Immature natural killer cell (primary cell): ENCODE results near the gene C7orf33. TPM values are rescaled to one million over a fixed set of nuclear protein-coding genes. Genes with fewer than 3 reads are reported as not detected.
"Not testable (repeated sequence)": the region's sequence is repeated elsewhere in the genome, so short reads cannot be mapped to it uniquely, and the experiment has no call there.

Source experiments
- DNase-seq, 3 donors: peaks; one replicate each; pipeline ENCODE4 v3.0.0; 2022; ENCODE audit warnings: mixed read lengths in 1 of 3
- H3K27ac Mint-ChIP-seq, 6 donors: one replicate each; pipeline ENCODE4 v1.8.0; 2020; ENCODE audit warnings: mixed read lengths in 6 of 6, mild to moderate bottlenecking in 5 of 6, inconsistent platforms in 4 of 6, moderate library complexity in 3 of 6
- H3K27me3 Mint-ChIP-seq, 3 donors: one replicate each; pipeline ENCODE4 v1.8.0; 2020 to 2021; ENCODE audit warnings: low read depth in 3 of 3, mild to moderate bottlenecking in 3 of 3, mixed read lengths in 3 of 3, moderate library complexity in 3 of 3, inconsistent platforms in 1 of 3
- H3K36me3 Mint-ChIP-seq, 3 donors: one replicate each; pipeline ENCODE4 v1.8.0; 2020; ENCODE audit warnings: mixed read lengths in 3 of 3, inconsistent platforms in 2 of 3, mild to moderate bottlenecking in 2 of 3
- H3K4me1 Mint-ChIP-seq, 2 donors: one replicate each; pipeline ENCODE4 v1.8.0; 2020; ENCODE audit warnings: inconsistent platforms in 2 of 2, mild to moderate bottlenecking in 2 of 2, mixed read lengths in 2 of 2, moderate library complexity in 1 of 2
- H3K4me3 Mint-ChIP-seq, 5 donors: one replicate each; pipeline ENCODE4 v1.8.0; 2020; ENCODE audit warnings: mild to moderate bottlenecking in 5 of 5, mixed read lengths in 5 of 5, inconsistent platforms in 3 of 5, moderate library complexity in 3 of 5
- H3K9me3 Mint-ChIP-seq, 6 donors: one replicate each; pipeline ENCODE4 v1.8.0; 2020; ENCODE audit warnings: mild to moderate bottlenecking in 6 of 6, mixed read lengths in 6 of 6, inconsistent platforms in 4 of 6, moderate library complexity in 3 of 6
- polyA plus RNA-seq, 3 donors: library from polyadenylated mRNA; unstranded; fragments of 300-500 nt; fragmentation: Illumina TruSeq; gene quantifications; one replicate each; pipeline ENCODE4 v1.2.3, GENCODE V29; 2021

Gene C7orf33
- polyA plus RNA-seq, 3 donors from 2014 or later = not detected

GRCh38 chr7:148566736-148567135 is 23.8 kb upstream of the C7orf33 start:
- Mint-ChIP-seq H3K4me3 (no peak overlapping the region), H3K4me1 (peaks cover 14 to 18% of the 10 kb centered on the region in 2 donors), H3K36me3 (no peaks in the 10 kb centered on the region), H3K27me3 (peaks cover 0 to 4% (median 2%) of the 10 kb centered on the region in 3 donors), H3K9me3 (no peaks in the 10 kb centered on the region), H3K27ac (no peak overlapping the region)
- DNase-seq = no peak

GRCh38 chr7:148567524-148567923 is 23.0 kb upstream of the C7orf33 start:
- no peak overlapping the region for H3K4me3 Mint-ChIP-seq
- no peaks in the 10 kb centered on the region for H3K9me3 Mint-ChIP-seq
- no peak overlapping the region for H3K27ac Mint-ChIP-seq
- no peaks in the 10 kb centered on the region for H3K36me3 Mint-ChIP-seq
- no peak for DNase-seq
- H3K4me1 Mint-ChIP-seq = peaks cover 14 to 18% of the 10 kb centered on the region in 2 donors
- H3K27me3 Mint-ChIP-seq = peaks cover 0 to 7% (median 2%) of the 10 kb centered on the region in 3 donors

- Mint-ChIP-seq H3K4me3 (no peak overlapping the region), H3K27ac (no peak overlapping the region), H3K4me1 (no peaks in the 10 kb centered on the region), H3K27me3 (peaks cover 0 to 7% (median 2%) of the 10 kb centered on the region in 3 donors), H3K36me3 (no peaks in the 10 kb centered on the region), H3K9me3 (no peaks in the 10 kb centered on the region)
- no peak for DNase-seq
Measured at GRCh38 chr7:148570510-148570909, 20.1 kb upstream of the C7orf33 start.

GRCh38 chr7:148570973-148571372 is 19.6 kb upstream of the C7orf33 start:
- H3K4me1 Mint-ChIP-seq, H3K4me3 Mint-ChIP-seq, DNase-seq, H3K9me3 Mint-ChIP-seq, H3K27me3 Mint-ChIP-seq, H3K36me3 Mint-ChIP-seq, H3K27ac Mint-ChIP-seq: not testable (repeated sequence)

GRCh38 chr7:148571381-148571780 is 19.2 kb upstream of the C7orf33 start:
- H3K27ac Mint-ChIP-seq = no peak overlapping the region

GRCh38 chr7:148572067-148572522 is 18.5 kb upstream of the C7orf33 start:
- H3K27ac Mint-ChIP-seq = no peak overlapping the region
- no peaks in the 10 kb centered on the region for H3K4me1 Mint-ChIP-seq
- no peak for DNase-seq
- no peaks in the 10 kb centered on the region for H3K36me3 Mint-ChIP-seq
- H3K4me3 Mint-ChIP-seq = no peak overlapping the region
- no peaks in the 10 kb centered on the region for H3K9me3 Mint-ChIP-seq
- peaks cover 0 to 3% (median 2%) of the 10 kb centered on the region in 3 donors for H3K27me3 Mint-ChIP-seq

More at GRCh38 chr7:148571381-148571780, 19.2 kb upstream of the C7orf33 start:
- Mint-ChIP-seq H3K36me3 (no peaks in the 10 kb centered on the region), H3K27me3 (peaks cover 0 to 3% (median 2%) of the 10 kb centered on the region in 3 donors), H3K9me3 (no peaks in the 10 kb centered on the region), H3K4me1 (no peaks in the 10 kb centered on the region), H3K4me3 (no peak overlapping the region)
- DNase-seq = no peak

- H3K36me3 Mint-ChIP-seq, H3K27ac Mint-ChIP-seq, H3K27me3 Mint-ChIP-seq, H3K4me3 Mint-ChIP-seq, DNase-seq, H3K4me1 Mint-ChIP-seq, H3K9me3 Mint-ChIP-seq: not testable (repeated sequence)
Measured at GRCh38 chr7:148573581-148573980, 17.0 kb upstream of the C7orf33 start.

- DNase-seq = peak; percentile 55 to 62 (median 58)
- Mint-ChIP-seq H3K4me1 (no peaks in the 10 kb centered on the region), H3K4me3 (no peak overlapping the region), H3K36me3 (peaks cover 0 to 3% (median 0%) of the 10 kb centered on the region in 3 donors), H3K27me3 (peaks cover 1 to 8% (median 3%) of the 10 kb centered on the region in 3 donors), H3K9me3 (no peaks in the 10 kb centered on the region), H3K27ac (no peak overlapping the region)
Measured at GRCh38 chr7:148575640-148576411, 14.7 kb upstream of the C7orf33 start.

GRCh38 chr7:148579366-148579765 is 11.2 kb upstream of the C7orf33 start:
- Mint-ChIP-seq H3K27me3 (peaks cover 1 to 7% (median 3%) of the 10 kb centered on the region in 3 donors), H3K36me3 (peaks cover 0 to 3% (median 0%) of the 10 kb centered on the region in 3 donors), H3K4me1 (no peaks in the 10 kb centered on the region), H3K9me3 (no peaks in the 10 kb centered on the region), H3K27ac (no peak overlapping the region), H3K4me3 (no peak overlapping the region)
- no peak for DNase-seq

GRCh38 chr7:148580446-148580845 is 10.1 kb upstream of the C7orf33 start:
- H3K27ac Mint-ChIP-seq = no peak overlapping the region
- DNase-seq = no peak
- H3K4me1 Mint-ChIP-seq = no peaks in the 10 kb centered on the region
- H3K4me3 Mint-ChIP-seq = no peak overlapping the region
- H3K27me3 Mint-ChIP-seq = peaks cover 1 to 9% (median 3%) of the 10 kb centered on the region in 3 donors
- peaks cover 0 to 3% (median 0%) of the 10 kb centered on the region in 3 donors for H3K36me3 Mint-ChIP-seq
- H3K9me3 Mint-ChIP-seq = no peaks in the 10 kb centered on the region

GRCh38 chr7:148581624-148582023 is 8.9 kb upstream of the C7orf33 start:
- no peaks in the 10 kb centered on the region for H3K9me3 Mint-ChIP-seq
- no peak for DNase-seq
- no peak overlapping the region for H3K4me3 Mint-ChIP-seq
- H3K27ac Mint-ChIP-seq = no peak overlapping the region
- no peaks in the 10 kb centered on the region for H3K4me1 Mint-ChIP-seq
- peaks cover 1 to 9% (median 7%) of the 10 kb centered on the region in 3 donors for H3K27me3 Mint-ChIP-seq
- H3K36me3 Mint-ChIP-seq = peaks cover 0 to 3% (median 0%) of the 10 kb centered on the region in 3 donors

- Mint-ChIP-seq H3K27ac (no peak overlapping the region), H3K9me3 (no peaks in the 10 kb centered on the region), H3K27me3 (peaks cover 6 to 11% (median 6%) of the 10 kb centered on the region in 3 donors), H3K4me3 (no peak overlapping the region), H3K4me1 (no peaks in the 10 kb centered on the region), H3K36me3 (no peaks in the 10 kb centered on the region)
- no peak for DNase-seq
Measured at GRCh38 chr7:148584154-148584827, 6.3 kb upstream of the C7orf33 start.

GRCh38 chr7:148585399-148585798 is 5.2 kb upstream of the C7orf33 start:
- Mint-ChIP-seq H3K27me3 (peaks cover 4 to 11% (median 9%) of the 10 kb centered on the region in 3 donors), H3K4me1 (no peaks in the 10 kb centered on the region), H3K27ac (no peak overlapping the region), H3K4me3 (no peak overlapping the region), H3K9me3 (no peaks in the 10 kb centered on the region), H3K36me3 (no peaks in the 10 kb centered on the region)
- no peak for DNase-seq

GRCh38 chr7:148587076-148587475 is 3.5 kb upstream of the C7orf33 start:
- H3K4me3 Mint-ChIP-seq = no peak overlapping the region

More at GRCh38 chr7:148587076-148587475, 3.5 kb upstream of the C7orf33 start:
- Mint-ChIP-seq H3K27me3 (peaks cover 2 to 11% (median 9%) of the 10 kb centered on the region in 3 donors), H3K4me1 (no peaks in the 10 kb centered on the region), H3K36me3 (peaks cover 0 to 3% (median 0%) of the 10 kb centered on the region in 3 donors), H3K27ac (no peak overlapping the region), H3K9me3 (no peaks in the 10 kb centered on the region)
- no peak for DNase-seq
